Prostate gland (tissue), 2 donors: Measurements from ENCODE around the gene FNBP1. TPM values are rescaled to one million over a fixed set of nuclear protein-coding genes. Genes with fewer than 3 reads are reported as not detected.
"Not testable (repeated sequence)": the region's sequence is repeated elsewhere in the genome, so short reads cannot be mapped to it uniquely, and the experiment has no call there.

Experiments
- DNase-seq: peaks from one replicate; pipeline ENCODE4 v3.0.0-alpha.2; 2019; ENCODE audit warnings: low spot score
- H3K27ac ChIP-seq, 2 donors: fragments of 200-600 bp; sonication (generic); 2 replicates each; pipeline ENCODE4 v1.5.1; 2017 to 2019
- H3K27me3 ChIP-seq: fragments of 200-600 bp; sonication (generic); replicated peaks from 2 replicates; pipeline ENCODE4 v1.5.1; 2019; ENCODE audit not compliant: insufficient read depth
- H3K36me3 ChIP-seq, 2 donors: fragments of 200-600 bp; sonication (generic); 1 replicate in 1 of 2; 2 replicates in 1 of 2; pipeline versions ENCODE4 v1.5.1 to v1.8.1; 2017 to 2019
- H3K4me1 ChIP-seq: fragments of 200-600 bp; sonication (generic); replicated peaks from 2 replicates; pipeline ENCODE4 v1.5.1; 2019
- H3K4me3 ChIP-seq, 2 donors: fragments of 200-600 bp; sonication (generic); 2 replicates each; pipeline ENCODE4 v1.5.1; 2017 to 2019
- H3K9me3 ChIP-seq: fragments of 200-600 bp; sonication (generic); 2 replicates; pipeline ENCODE4 v1.5.1; 2017
- CTCF ChIP-seq, 4 experiments: fragments of 200-600 bp in 2 of 4; fragments of 450-650 bp in 2 of 4; sonication (generic) in 2 of 4; IDR thresholded peaks; 1 replicate in 3 of 4; 2 replicates in 1 of 4; pipeline ENCODE4 v1.5.1; 2016 to 2019; ENCODE audit warnings: antibody characterized with exemption in 4 of 4, mild to moderate bottlenecking in 2 of 4, moderate library complexity in 2 of 4
- POLR2A ChIP-seq: fragments of 450-650 bp; IDR thresholded peaks from one replicate; pipeline ENCODE4 v1.6.1; 2016; ENCODE audit warnings: antibody characterized with exemption, mild to moderate bottlenecking
- POLR2AphosphoS5 ChIP-seq: sonication (generic); formaldehyde crosslinking; IDR thresholded peaks from one replicate; pipeline ENCODE4 v1.6.1; 2017; ENCODE audit warnings: antibody characterized with exemption
- WGBS: methylation state at CpG from one replicate; pipeline ENCODE4 v1.1.5; 2018; 5-methylcytosine and 5-hydroxymethylcytosine counted together
- intact Hi-C: fragments of 100-400 bp; cut with DNase I; formaldehyde crosslinking; loops from one replicate; pipeline ENCODE4 v1.14.2; 2022
- total RNA-seq, 2 donors: library from RNA; depleted of rRNA; stranded (reverse); fragments of >200 nt; gene quantifications; one replicate each; pipeline ENCODE4 v1.1.0, GENCODE V29; 2016

The FNBP1 gene
- total RNA-seq, 2 donors from 2014 or later = 34.6 to 93.7 TPM

GRCh38 chr9:129958796-129959195 is 84.2 kb downstream of the FNBP1 start:
- DNase-seq = no peak
- Histone ChIP-seq H3K36me3 (no peaks in the 10 kb centered on the region), H3K4me1 (no peaks in the 10 kb centered on the region), H3K4me3 (no peak overlapping the region), H3K27ac (no peak overlapping the region), H3K9me3 (no peaks in the 10 kb centered on the region), H3K27me3 (no peaks in the 10 kb centered on the region)
- intact Hi-C loops = no loop called here
- WGBS = 77% methylated on average over 1 of the region's 1 CpG
- TF ChIP-seq POLR2A (no peak), CTCF (IDR thresholded peaks at IDR 0.05) (no peak), POLR2AphosphoS5 (no peak)

- no peaks in the 10 kb centered on the region for H3K36me3 ChIP-seq
- 73% methylated on average over 6 of the region's 6 CpGs for WGBS
- TF ChIP-seq POLR2A = no peak
- no peak for TF ChIP-seq POLR2AphosphoS5
- TF ChIP-seq CTCF (IDR thresholded peaks at IDR 0.05) = no peak
- no peak overlapping the region for H3K4me3 ChIP-seq
- H3K27me3 ChIP-seq = no peaks in the 10 kb centered on the region
- no peaks in the 10 kb centered on the region for H3K9me3 ChIP-seq
- no peaks in the 10 kb centered on the region for H3K4me1 ChIP-seq
- intact Hi-C loops = no loop called here
- DNase-seq = no peak
- no peak overlapping the region for H3K27ac ChIP-seq
These were observed 88.0 kb downstream of the FNBP1 start for GRCh38 chr9:129954868-129955550.

- Histone ChIP-seq H3K27me3 (no peaks in the 10 kb centered on the region), H3K36me3 (no peaks in the 10 kb centered on the region), H3K27ac (no peak overlapping the region), H3K4me3 (no peak overlapping the region), H3K9me3 (no peaks in the 10 kb centered on the region), H3K4me1 (no peaks in the 10 kb centered on the region)
- no peak for TF ChIP-seq POLR2AphosphoS5
- TF ChIP-seq CTCF (IDR thresholded peaks at IDR 0.05) = no peak
- no peak for TF ChIP-seq POLR2A
- intact Hi-C loops = no loop called here
- DNase-seq = no peak
- 89% methylated on average over 1 of the region's 1 CpG for WGBS
These were observed 89.3 kb downstream of the FNBP1 start for GRCh38 chr9:129953736-129954135.

GRCh38 chr9:129952337-129952736 is 90.7 kb downstream of the FNBP1 start:
- TF ChIP-seq CTCF (IDR thresholded peaks at IDR 0.05) = no peak
- no peak for TF ChIP-seq POLR2AphosphoS5
- no peak for TF ChIP-seq POLR2A
- intact Hi-C loops = no loop called here
- WGBS = 97% methylated on average over 3 of the region's 3 CpGs

GRCh38 chr9:129949821-129950220 is 93.2 kb downstream of the FNBP1 start:
- 66% methylated on average over 5 of the region's 5 CpGs for WGBS
- intact Hi-C loops = no loop called here

More at GRCh38 chr9:129952337-129952736, 90.7 kb downstream of the FNBP1 start:
- no peak for DNase-seq
- no peak overlapping the region for H3K4me3 ChIP-seq
- no peaks in the 10 kb centered on the region for H3K27me3 ChIP-seq
- H3K36me3 ChIP-seq = no peaks in the 10 kb centered on the region
- H3K27ac ChIP-seq = no peak overlapping the region
- H3K9me3 ChIP-seq = no peaks in the 10 kb centered on the region
- H3K4me1 ChIP-seq = no peaks in the 10 kb centered on the region

GRCh38 chr9:129948626-129949025 is 94.4 kb downstream of the FNBP1 start:
- H3K4me1 ChIP-seq, intact Hi-C loops, H3K9me3 ChIP-seq, H3K36me3 ChIP-seq, DNase-seq, H3K27me3 ChIP-seq, H3K4me3 ChIP-seq: not testable (repeated sequence)
- 58% methylated on average over 7 of the region's 7 CpGs for WGBS
- H3K27ac ChIP-seq = peak overlapping the region; percentile 41 to 46

More at GRCh38 chr9:129949821-129950220, 93.2 kb downstream of the FNBP1 start:
- no peaks in the 10 kb centered on the region for H3K4me1 ChIP-seq
- no peaks in the 10 kb centered on the region for H3K27me3 ChIP-seq
- no peak overlapping the region for H3K4me3 ChIP-seq
- H3K9me3 ChIP-seq = no peaks in the 10 kb centered on the region
- H3K36me3 ChIP-seq = no peaks in the 10 kb centered on the region
- DNase-seq = no peak
- peak overlapping the region; percentile 41 to 46 for H3K27ac ChIP-seq
- TF ChIP-seq POLR2AphosphoS5 (no peak), POLR2A (no peak), CTCF (IDR thresholded peaks at IDR 0.05) (no peak)
